ENCODE data around the gene MRPL42. TPM values are rescaled to one million over a fixed set of nuclear protein-coding genes. Genes with fewer than 3 reads are reported as not detected.
"Not testable (repeated sequence)": the region's sequence is repeated elsewhere in the genome, so short reads cannot be mapped to it uniquely, and the experiment has no call there.

The MRPL42 gene
- total RNA-seq = 61.4 and 88.6 TPM in 2 replicates

- peak; percentile 91 for DNase-seq
Observed at GRCh38 chr12:93467351-93468007, at the start of gene MRPL42. Gene MRPL42, plus strand, starts transcription at chr12:93467514. Its CDS starts 1,772 bp downstream, at chr12:93469286.

- no peak for DNase-seq
Observed at GRCh38 chr12:93417967-93418480, 49.3 kb upstream of the MRPL42 start.

- peak; percentile 79 for DNase-seq
Observed at GRCh38 chr12:93419388-93420034, 47.8 kb upstream of the MRPL42 start.

- no peak for DNase-seq
Observed at GRCh38 chr12:93422050-93422449, 45.3 kb upstream of the MRPL42 start.

- no peak for DNase-seq
Observed at GRCh38 chr12:93425736-93426411, 41.4 kb upstream of the MRPL42 start.

- DNase-seq = no peak
Observed at GRCh38 chr12:93426412-93426805, 40.9 kb upstream of the MRPL42 start.

GRCh38 chr12:93427779-93428564, 39.3 kb upstream of the MRPL42 start:
- no peak for DNase-seq

GRCh38 chr12:93429448-93429847, 37.9 kb upstream of the MRPL42 start:
- DNase-seq = no peak

GRCh38 chr12:93429852-93430251, 37.5 kb upstream of the MRPL42 start:
- no peak for DNase-seq

- no peak for DNase-seq
Observed at GRCh38 chr12:93430280-93430679, 37.0 kb upstream of the MRPL42 start.

- DNase-seq = not testable (repeated sequence)
Observed at GRCh38 chr12:93432031-93432430, 35.3 kb upstream of the MRPL42 start.

GRCh38 chr12:93434256-93434865, 33.0 kb upstream of the MRPL42 start:
- DNase-seq = no peak

GRCh38 chr12:93438266-93439050, 28.9 kb upstream of the MRPL42 start:
- no peak for DNase-seq

- no peak for DNase-seq
Observed at GRCh38 chr12:93440043-93440835, 27.1 kb upstream of the MRPL42 start.

GRCh38 chr12:93441081-93441616, 26.2 kb upstream of the MRPL42 start:
- DNase-seq = peak; percentile 37

- peak; percentile 95 for DNase-seq
Observed at GRCh38 chr12:93441617-93442410, 25.5 kb upstream of the MRPL42 start, which contains the start of gene UBE2N. Gene UBE2N, minus strand, starts transcription at chr12:93441947. Its CDS starts 63 bp downstream, at chr12:93441884.

- DNase-seq = peak; percentile 8
Observed at GRCh38 chr12:93442411-93443340, 24.6 kb upstream of the MRPL42 start.

GRCh38 chr12:93443576-93443975, 23.7 kb upstream of the MRPL42 start:
- no peak for DNase-seq

All from dermis blood vessel endothelial cell (primary cell).